H1 (cell line): ENCODE results near the gene RAB11B. TPM values are rescaled to one million over a fixed set of nuclear protein-coding genes. Genes with fewer than 3 reads are reported as not detected.
A peak's percentile ranks its signal among the peaks of the same experiment; 100 is the strongest.

Experiments used
- CTCF ChIA-PET: fragments of 300-600 bp; sonication (Branson Sonifier 250); formaldehyde crosslinking; loops from one replicate; lab custom pipeline; 2021; ENCODE audit not compliant: partially characterized antibody; lab: Charles Lee
- POLR2A ChIA-PET: fragments of 300-600 bp; sonication (Branson Sonifier 250); formaldehyde crosslinking; loops from one replicate; lab custom pipeline; 2021; ENCODE audit warnings: inconsistent platforms; ENCODE audit not compliant: partially characterized antibody; lab: Charles Lee
- DNase-seq, 2 experiments: peaks; one replicate each; pipeline versions ENCODE4 v3.0.0 to v3.0.0-alpha.2; 2010 to 2022; ENCODE audit warnings: low spot score in 2 of 2, low read depth in 1 of 2, mixed read lengths in 1 of 2
- FAIRE-seq: peaks from 2 replicates; lab custom pipeline; 2011; peaks lifted over from hg19 to GRCh38; lab: Jason Lieb, UNC
- H2AFZ ChIP-seq: 2 replicates; pipeline ENCODE4 v1.8.1; 2012; ENCODE audit warnings: low read length, inconsistent platforms
- H2AK5ac ChIP-seq: 2 replicates; pipeline ENCODE4 v1.6.1; 2013; ENCODE audit warnings: low read depth, low read length
- H2BK120ac ChIP-seq: replicated peaks from 2 replicates; pipeline ENCODE3; 2013; ENCODE audit warnings: low read depth, low read length, inconsistent platforms
- H2BK12ac ChIP-seq: 2 replicates; pipeline ENCODE4 v1.6.1; 2013; ENCODE audit warnings: low read depth, low read length
- H2BK15ac ChIP-seq: 2 replicates; pipeline ENCODE4 v1.6.1; 2013; ENCODE audit warnings: low read length
- H2BK20ac ChIP-seq: 2 replicates; pipeline ENCODE4 v1.6.1; 2013; ENCODE audit warnings: low read length
- H2BK5ac ChIP-seq: 2 replicates; pipeline ENCODE4 v1.6.1; 2013; ENCODE audit warnings: low read depth, low read length
- H3K14ac ChIP-seq: 2 replicates; pipeline ENCODE4 v1.6.1; 2013; ENCODE audit warnings: inconsistent platforms; ENCODE audit not compliant: insufficient read length
- H3K18ac ChIP-seq: 2 replicates; pipeline ENCODE4 v1.6.1; 2013; ENCODE audit warnings: low read length; ENCODE audit errors: extremely low read depth
- H3K23ac ChIP-seq: 2 replicates; pipeline ENCODE4 v1.6.1; 2013; ENCODE audit warnings: inconsistent platforms; ENCODE audit not compliant: insufficient read length
- H3K23me2 ChIP-seq: 2 replicates; pipeline ENCODE4 v1.6.1; 2013; ENCODE audit warnings: low read depth, low read length
- H3K27ac ChIP-seq: 2 replicates; pipeline ENCODE4 v1.6.1; 2011; ENCODE audit warnings: low read depth, low read length, inconsistent platforms
- H3K27me3 ChIP-seq, 4 experiments: replicated peaks in 1 of 4; 1 replicate in 1 of 4; 2 replicates in 3 of 4; pipeline versions ENCODE4 v1.6.1 to v1.8.1; 2011 to 2013; ENCODE audit warnings: low read length in 3 of 4, mild to moderate bottlenecking in 3 of 4, inconsistent platforms in 2 of 4, mixed read lengths in 2 of 4, moderate library complexity in 1 of 4; ENCODE audit not compliant: control insufficient read depth in 3 of 4, insufficient read depth in 3 of 4; ENCODE audit errors: extremely low read depth in 1 of 4
- H3K36me3 ChIP-seq, 4 experiments: 2 replicates each; pipeline versions ENCODE4 v1.6.1 to v1.8.1; 2011 to 2013; ENCODE audit warnings: mild to moderate bottlenecking in 4 of 4, low read length in 3 of 4, moderate library complexity in 2 of 4, control low read depth in 1 of 4, inconsistent platforms in 1 of 4; ENCODE audit not compliant: insufficient read depth in 4 of 4, control insufficient read depth in 2 of 4
- H3K4ac ChIP-seq: replicated peaks from 2 replicates; pipeline ENCODE3; 2013; ENCODE audit warnings: low read length, low read depth, mixed read lengths, inconsistent platforms; ENCODE audit not compliant: insufficient read length
- H3K4me1 ChIP-seq, 4 experiments: replicated peaks in 1 of 4; 1 replicate in 1 of 4; 2 replicates in 3 of 4; pipeline versions ENCODE4 v1.6.1 to v1.8.1; 2011 to 2013; ENCODE audit warnings: low read length in 3 of 4, inconsistent platforms in 2 of 4, mixed read lengths in 1 of 4; ENCODE audit not compliant: insufficient read depth in 4 of 4, control insufficient read depth in 3 of 4
- H3K4me2 ChIP-seq, 2 experiments: 2 replicates each; pipeline versions ENCODE4 v1.6.1 to v1.8.1; 2011 to 2013; ENCODE audit warnings: low read depth in 2 of 2, low read length in 2 of 2, control low read depth in 1 of 2, inconsistent platforms in 1 of 2, mild to moderate bottlenecking in 1 of 2; ENCODE audit not compliant: insufficient read depth in 1 of 2
- H3K4me3 ChIP-seq, 4 experiments: fragments of 200-600, 300-600 bp in 1 of 4; sonication (generic), shearing (Covaris generic), sonication (Bioruptor Twin) in 1 of 4; 2 replicates each; pipeline versions ENCODE4 v1.5.1 to v1.8.1; 2011 to 2016; ENCODE audit warnings: low read length in 4 of 4, low read depth in 3 of 4, control low read depth in 2 of 4, inconsistent platforms in 2 of 4, mild to moderate bottlenecking in 2 of 4, mixed read lengths in 1 of 4, moderate library complexity in 1 of 4; ENCODE audit not compliant: insufficient read depth in 2 of 4; ENCODE audit errors: extremely low read depth in 1 of 4
- H3K56ac ChIP-seq: replicated peaks from 2 replicates; pipeline ENCODE3; 2013; ENCODE audit warnings: low read depth, mild to moderate bottlenecking, mixed read lengths, low read length, inconsistent platforms; ENCODE audit not compliant: insufficient read length
- H3K79me1 ChIP-seq: 2 replicates; pipeline ENCODE4 v1.6.1; 2013; ENCODE audit warnings: low read depth, low read length, control low read depth
- H3K79me2 ChIP-seq, 2 experiments: 2 replicates each; pipeline versions ENCODE4 v1.6.1 to v1.8.1; 2012 to 2013; ENCODE audit warnings: low read length in 2 of 2, mild to moderate bottlenecking in 2 of 2, inconsistent platforms in 1 of 2; ENCODE audit not compliant: insufficient read depth in 2 of 2, control insufficient read depth in 1 of 2
- H3K9ac ChIP-seq, 4 experiments: replicated peaks in 1 of 4; 1 replicate in 1 of 4; 2 replicates in 3 of 4; pipeline versions ENCODE4 v1.6.1 to v1.8.1; 2011 to 2013; ENCODE audit warnings: low read depth in 3 of 4, low read length in 3 of 4, control low read depth in 2 of 4, mild to moderate bottlenecking in 2 of 4, moderate library complexity in 2 of 4, inconsistent platforms in 1 of 4; ENCODE audit errors: extremely low read depth in 1 of 4
- H3K9me3 ChIP-seq, 2 experiments: 2 replicates each; pipeline versions ENCODE4 v1.6.1 to v1.8.1; 2012 to 2013; ENCODE audit warnings: mild to moderate bottlenecking in 2 of 2, moderate library complexity in 2 of 2, control low read depth in 1 of 2, inconsistent platforms in 1 of 2, low read depth in 1 of 2, low read length in 1 of 2, mixed read lengths in 1 of 2; ENCODE audit not compliant: insufficient read depth in 2 of 2
- H4K20me1 ChIP-seq, 2 experiments: replicated peaks in 1 of 2; 2 replicates each; pipeline versions ENCODE3 to v1.8.1; 2011 to 2013; ENCODE audit warnings: inconsistent platforms in 2 of 2, low read length in 2 of 2, mild to moderate bottlenecking in 1 of 2; ENCODE audit not compliant: insufficient read depth in 2 of 2, control insufficient read depth in 1 of 2
- H4K5ac ChIP-seq: 2 replicates; pipeline ENCODE4 v1.6.1; 2013; ENCODE audit warnings: low read length, low read depth, mixed read lengths, inconsistent platforms; ENCODE audit not compliant: insufficient read length
- H4K8ac ChIP-seq: 2 replicates; pipeline ENCODE4 v1.8.0; 2013; ENCODE audit warnings: mild to moderate bottlenecking, moderate library complexity, low read length, inconsistent platforms; ENCODE audit not compliant: insufficient read depth; ENCODE audit errors: extremely low read depth
- H4K91ac ChIP-seq: replicated peaks from 2 replicates; pipeline ENCODE3; 2013; ENCODE audit warnings: low read length, mixed read lengths, inconsistent platforms; ENCODE audit not compliant: insufficient read length
- CHD2 ChIP-seq: IDR thresholded peaks from 2 replicates; pipeline ENCODE4 v1.6.1; 2012; ENCODE audit warnings: low read length, improper control_type of control experiment
- SIN3A ChIP-seq, 2 experiments: IDR thresholded peaks in 1 of 2; conservative IDR thresholded peaks in 1 of 2; 2 replicates each; pipeline ENCODE4 v1.6.1; 2011 to 2012; ENCODE audit warnings: low read length in 2 of 2, improper control_type of control experiment in 1 of 2, low read depth in 1 of 2, mild to moderate bottlenecking in 1 of 2
- SUZ12 ChIP-seq: fragments of 200-600 bp; sonication (generic); IDR thresholded peaks from 2 replicates; pipeline ENCODE4 v1.6.1; 2012; ENCODE audit warnings: mild to moderate bottlenecking, inconsistent platforms, low read length, moderate library complexity, mixed read lengths
- WGBS, 2 experiments: shearing (Covaris generic) in 1 of 2; methylation state at CpG; one replicate each; pipeline versions ENCODE4 v1.1.6 to v1.1.7; 2013 to 2015; ENCODE audit warnings: low lambda C conversion rate in 2 of 2, mixed read lengths in 2 of 2, inconsistent platforms in 1 of 2, low coverage in 1 of 2, missing lambda C conversion rate in 1 of 2; ENCODE audit not compliant: insufficient replicate concordance in 2 of 2, insufficient coverage in 1 of 2, insufficient read length in 1 of 2; ENCODE audit errors: extremely low coverage in 1 of 2, missing lambda C conversion rate in 1 of 2; 5-methylcytosine and 5-hydroxymethylcytosine counted together
- polyA plus RNA-seq, 7 experiments: library from polyadenylated mRNA; depleted of rRNA in 3 of 7; stranded (reverse) in 5 of 7; unstranded in 2 of 7; fragments of >200 nt in 5 of 7; fragments of 200-250 nt in 2 of 7; gene quantifications; 1 replicate in 5 of 7; 2 replicates in 1 of 7; 4 replicates in 1 of 7; pipeline versions ENCODE4 v1.2.1 to v1.2.3, GENCODE V29; 2011 to 2013; ENCODE audit warnings: missing spikeins in 2 of 7, mixed read lengths in 2 of 7
- total RNA-seq: library from RNA; stranded (reverse); fragmentation: NEBNext Ultra II Directional; extraction: Animal tissue kit (Norgen Biotek cat#: 25700); gene quantifications from 2 replicates; pipeline ENCODE4 v1.2.1, GENCODE V29; 2021
- TF ChIP-seq, protein P1 (sequence below): IDR thresholded peaks from 2 replicates; pipeline ENCODE4 v1.6.1; 2011; ENCODE audit warnings: low read length, improper control_type of control experiment

Gene RAB11B
- total and polyA plus RNA-seq, 2 of the 8 experiments (the other 6 are each of a cell fraction or from before 2014, with no cell fraction given): 50.2 to 85.8 TPM

DNA sequence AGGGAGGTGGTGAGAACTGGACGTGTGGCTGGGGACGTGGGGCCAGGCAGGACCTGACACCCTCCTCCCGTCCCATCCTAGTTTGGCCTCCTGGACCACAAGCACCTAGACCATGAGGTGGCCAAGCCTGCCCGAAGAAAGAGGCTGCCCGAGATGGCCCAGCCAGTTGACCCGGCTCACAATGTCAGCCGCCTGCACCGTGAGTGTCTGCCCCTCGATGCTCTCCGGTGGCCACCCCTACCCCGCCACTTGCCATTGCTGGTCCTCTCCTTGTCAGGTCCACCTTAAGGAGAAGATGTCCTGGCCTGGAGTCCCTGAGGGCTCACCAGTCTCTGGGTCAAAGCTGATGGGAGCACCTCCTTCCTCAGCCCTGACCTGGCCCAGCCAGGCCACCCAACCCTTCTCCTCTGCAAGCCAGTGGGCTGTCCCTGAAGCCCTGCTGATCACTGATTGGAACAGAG is 24.0 kb upstream of the RAB11B start:
- 89% methylated on average over 8 of the region's 11 CpGs; no CpG with 5 or more reads in 1 of the 2 experiments for WGBS, 2 experiments
- no peak overlapping the region for H4K8ac ChIP-seq
- no peak overlapping the region for H3K9ac ChIP-seq
- 0 out of 2 replicates have a peak overlapping the region, but pooled peaks have one; percentile 16 for H2BK15ac ChIP-seq
- peaks cover 0 to 15% (median 8%) of the 10 kb centered on the region in 4 experiments; a peak in 6 of 7 replicates for H3K4me1 ChIP-seq
- no peak overlapping the region for H3K56ac ChIP-seq
- H2AFZ ChIP-seq: no peak overlapping the region
- H2BK12ac ChIP-seq: no peak overlapping the region
- no peak overlapping the region for H2BK20ac ChIP-seq
- no peak overlapping the region for H2BK120ac ChIP-seq
- DNase-seq (no peak), FAIRE-seq (no peak)
- no peak overlapping the region for H3K4me3 ChIP-seq
- H3K14ac ChIP-seq: no peak overlapping the region
- H3K4me2 ChIP-seq: no peak overlapping the region
- H4K5ac ChIP-seq: no peak overlapping the region
- ChIA-PET CTCF (interaction anchor here (0.7 to 5.6 kb wide), 7 partner anchors 12 to 213 kb away, joined by 3 to 57 read pairs (median 4); no protein-coding TSS in a partner anchor), POLR2A (interaction anchor here (1.1 to 9.2 kb wide), 7 partner anchors 10 to 148 kb away, joined by 3 to 71 read pairs (median 4); partner anchors contain the start of genes HNRNPM, RAB11B and ZNF414)
- peak overlapping the region; percentile 65; the same call in 1 of the 2 replicates for H2AK5ac ChIP-seq
- H3K4ac ChIP-seq: no peak overlapping the region
- TF ChIP-seq SUZ12: 0 out of 2 replicates have a peak, but pooled peaks have one; percentile 19
- TF ChIP-seq CHD2: no peak
- TF ChIP-seq, protein P1, sequence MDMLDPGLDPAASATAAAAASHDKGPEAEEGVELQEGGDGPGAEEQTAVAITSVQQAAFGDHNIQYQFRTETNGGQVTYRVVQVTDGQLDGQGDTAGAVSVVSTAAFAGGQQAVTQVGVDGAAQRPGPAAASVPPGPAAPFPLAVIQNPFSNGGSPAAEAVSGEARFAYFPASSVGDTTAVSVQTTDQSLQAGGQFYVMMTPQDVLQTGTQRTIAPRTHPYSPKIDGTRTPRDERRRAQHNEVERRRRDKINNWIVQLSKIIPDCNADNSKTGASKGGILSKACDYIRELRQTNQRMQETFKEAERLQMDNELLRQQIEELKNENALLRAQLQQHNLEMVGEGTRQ: no peak
- TF ChIP-seq SIN3A (conservative IDR thresholded peaks at IDR 0.05 in 1 of 2, IDR thresholded peaks at IDR 0.05 in 1 of 2; ENCODE audit: low read depth in 1 of 2, low read length in 2 of 2): no peak
- no peaks in the 10 kb centered on the region for H3K79me2 ChIP-seq
- no peak overlapping the region for H3K27ac ChIP-seq
- no peak overlapping the region for H3K23ac ChIP-seq
- H4K20me1 ChIP-seq: no peaks in the 10 kb centered on the region
- peaks cover 18% of the 10 kb centered on the region; the same call in 1 of the 2 replicates for H3K23me2 ChIP-seq
- peaks cover 0 to 26% (median 18%) of the 10 kb centered on the region in 4 experiments; a peak in 6 of 7 replicates for H3K27me3 ChIP-seq
- no peaks in the 10 kb centered on the region; the same call in 1 of the 2 replicates for H3K79me1 ChIP-seq
- H3K9me3 ChIP-seq: no peaks in the 10 kb centered on the region
- H4K91ac ChIP-seq: no peak overlapping the region
- no peaks in the 10 kb centered on the region for H3K36me3 ChIP-seq
- H2BK5ac ChIP-seq: 0 out of 2 replicates have a peak overlapping the region, but pooled peaks have one; percentile 35
- no peak overlapping the region for H3K18ac ChIP-seq
